Duodenal mucosa (tissue), 2 donors: Measurements from ENCODE around the gene FGD2.
"Not testable (repeated sequence)": the region's sequence is repeated elsewhere in the genome, so short reads cannot be mapped to it uniquely, and the experiment has no call there.

ENCODE experiments used
- H3K27ac ChIP-seq: one replicate; pipeline ENCODE4 v1.7.0; 2013; ENCODE audit warnings: low read depth, low read length
- H3K27me3 ChIP-seq, 2 donors: one replicate each; pipeline ENCODE4 v1.7.0; 2013; ENCODE audit warnings: low read length in 2 of 2, control low read depth in 1 of 2; ENCODE audit not compliant: insufficient read depth in 2 of 2, control insufficient read depth in 1 of 2
- H3K36me3 ChIP-seq, 2 donors: one replicate each; pipeline ENCODE4 v1.7.0; 2013; ENCODE audit warnings: low read length in 2 of 2, control low read depth in 1 of 2; ENCODE audit not compliant: insufficient read depth in 2 of 2, control insufficient read depth in 1 of 2
- H3K4me1 ChIP-seq, 2 donors: one replicate each; pipeline ENCODE4 v1.7.0; 2013; ENCODE audit warnings: low read length in 2 of 2, control low read depth in 1 of 2; ENCODE audit not compliant: insufficient read depth in 2 of 2, control insufficient read depth in 1 of 2
- H3K4me3 ChIP-seq, 2 donors: one replicate each; pipeline ENCODE4 v1.7.0; 2013; ENCODE audit warnings: low read length in 2 of 2, low read depth in 1 of 2
- H3K9ac ChIP-seq, 2 donors: one replicate each; pipeline ENCODE4 v1.7.0; 2013; ENCODE audit warnings: low read length in 2 of 2, low read depth in 1 of 2
- H3K9me3 ChIP-seq, 2 donors: one replicate each; pipeline ENCODE4 v1.7.0; 2013; ENCODE audit warnings: low read length in 2 of 2, control low read depth in 1 of 2; ENCODE audit not compliant: control insufficient read depth in 1 of 2

FGD2 gene

GRCh38 chr6:37058084-37058586 is 52.7 kb downstream of the FGD2 start:
- H3K9me3 ChIP-seq = no peaks in the 10 kb centered on the region
- H3K9ac ChIP-seq = no peak overlapping the region
- H3K4me3 ChIP-seq = no peak overlapping the region
- no peaks in the 10 kb centered on the region for H3K27me3 ChIP-seq
- no peaks in the 10 kb centered on the region for H3K36me3 ChIP-seq
- peaks cover 19% of the 10 kb centered on the region in 2 donors for H3K4me1 ChIP-seq
- no peak overlapping the region for H3K27ac ChIP-seq

- not testable (repeated sequence) for H3K4me3 ChIP-seq, H3K27ac ChIP-seq, H3K9me3 ChIP-seq, H3K36me3 ChIP-seq, H3K9ac ChIP-seq, H3K27me3 ChIP-seq
- H3K4me1 ChIP-seq = peaks cover 19% of the 10 kb centered on the region in 2 donors
Observed at GRCh38 chr6:37058984-37059343, 53.5 kb downstream of the FGD2 start.

GRCh38 chr6:37059344-37060194 is 54.1 kb downstream of the FGD2 start:
- peaks cover 19% of the 10 kb centered on the region in 2 donors for H3K4me1 ChIP-seq
- no peaks in the 10 kb centered on the region for H3K36me3 ChIP-seq
- H3K9me3 ChIP-seq = no peaks in the 10 kb centered on the region
- H3K4me3 ChIP-seq = peak overlapping the region in 1 of 2 donors; percentile 37
- H3K27me3 ChIP-seq = no peaks in the 10 kb centered on the region
- peak overlapping the region; percentile 22 for H3K27ac ChIP-seq
- peak overlapping the region; percentile 21 to 53 for H3K9ac ChIP-seq

- H3K27ac ChIP-seq = no peak overlapping the region
Observed at GRCh38 chr6:37060195-37060559, 54.7 kb downstream of the FGD2 start.

GRCh38 chr6:37061157-37061804 is 55.8 kb downstream of the FGD2 start:
- Histone ChIP-seq H3K9ac (no peak overlapping the region), H3K4me1 (peaks cover 19% of the 10 kb centered on the region in 2 donors), H3K27ac (no peak overlapping the region), H3K27me3 (no peaks in the 10 kb centered on the region), H3K36me3 (no peaks in the 10 kb centered on the region), H3K4me3 (no peak overlapping the region), H3K9me3 (no peaks in the 10 kb centered on the region)

More at GRCh38 chr6:37060195-37060559, 54.7 kb downstream of the FGD2 start:
- no peak overlapping the region for H3K9ac ChIP-seq
- no peaks in the 10 kb centered on the region for H3K27me3 ChIP-seq
- H3K36me3 ChIP-seq = no peaks in the 10 kb centered on the region
- no peaks in the 10 kb centered on the region for H3K9me3 ChIP-seq
- no peak overlapping the region for H3K4me3 ChIP-seq
- peaks cover 19% of the 10 kb centered on the region in 2 donors for H3K4me1 ChIP-seq

GRCh38 chr6:37062424-37062823 is 57.0 kb downstream of the FGD2 start:
- Histone ChIP-seq H3K9ac (no peak overlapping the region), H3K4me3 (no peak overlapping the region), H3K36me3 (no peaks in the 10 kb centered on the region), H3K27me3 (no peaks in the 10 kb centered on the region), H3K27ac (no peak overlapping the region), H3K9me3 (no peaks in the 10 kb centered on the region), H3K4me1 (peaks cover 19% of the 10 kb centered on the region in 2 donors)

GRCh38 chr6:37068356-37069270 is 63.2 kb downstream of the FGD2 start:
- Histone ChIP-seq H3K4me1 (peaks cover 0 to 7% of the 10 kb centered on the region in 2 donors), H3K9me3 (no peaks in the 10 kb centered on the region), H3K4me3 (no peak overlapping the region), H3K9ac (no peak overlapping the region), H3K36me3 (no peaks in the 10 kb centered on the region), H3K27ac (no peak overlapping the region), H3K27me3 (no peaks in the 10 kb centered on the region)

GRCh38 chr6:37069639-37070038 is 64.2 kb downstream of the FGD2 start:
- H3K27ac ChIP-seq = no peak overlapping the region
- H3K27me3 ChIP-seq = no peaks in the 10 kb centered on the region
- H3K9ac ChIP-seq = no peak overlapping the region
- H3K4me3 ChIP-seq = no peak overlapping the region
- H3K4me1 ChIP-seq = peaks cover 0 to 7% of the 10 kb centered on the region in 2 donors
- no peaks in the 10 kb centered on the region for H3K36me3 ChIP-seq
- no peaks in the 10 kb centered on the region for H3K9me3 ChIP-seq

GRCh38 chr6:37072526-37072925 is 67.1 kb downstream of the FGD2 start:
- Histone ChIP-seq H3K27me3 (no peaks in the 10 kb centered on the region), H3K9ac (no peak overlapping the region), H3K36me3 (no peaks in the 10 kb centered on the region), H3K9me3 (no peaks in the 10 kb centered on the region), H3K27ac (no peak overlapping the region), H3K4me3 (no peak overlapping the region), H3K4me1 (peaks cover 0 to 8% of the 10 kb centered on the region in 2 donors)
